Diencephalon (tissue), 1 donor: ENCODE data around the gene OR5T1. TPM values are rescaled to one million over a fixed set of nuclear protein-coding genes. Genes with fewer than 3 reads are reported as not detected.

Experiments
- total RNA-seq: library from RNA; depleted of rRNA; stranded (reverse); fragments of >200 nt; gene quantifications from one replicate; pipeline ENCODE4 v1.2.3, GENCODE V29; 2014

OR5T1 gene
- total RNA-seq: not detected

DNA sequence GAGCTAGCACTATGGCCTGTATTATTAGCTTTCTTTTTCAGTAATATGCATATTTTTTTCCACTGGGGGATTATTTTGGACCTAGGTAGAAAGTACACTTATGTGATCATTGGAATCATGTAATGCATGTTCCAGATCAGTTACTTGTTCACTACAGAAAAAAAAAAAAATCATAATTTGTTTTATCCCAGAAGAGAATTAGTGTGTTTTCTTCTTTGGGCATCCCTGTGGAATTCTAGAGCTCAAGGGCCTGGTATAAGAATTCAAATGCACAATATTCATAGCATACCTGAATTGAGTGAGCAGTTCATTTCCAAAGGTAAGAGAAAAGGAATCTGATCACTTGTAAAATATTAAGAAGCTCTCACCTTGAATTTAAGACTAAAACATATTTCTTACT lies at the start of gene OR5T1:
Gene OR5T1 (plus strand): TSS at position 301 of the 400 bp plus-strand sequence. CDS start 1,485 bp downstream, outside the sequence.

DNA sequence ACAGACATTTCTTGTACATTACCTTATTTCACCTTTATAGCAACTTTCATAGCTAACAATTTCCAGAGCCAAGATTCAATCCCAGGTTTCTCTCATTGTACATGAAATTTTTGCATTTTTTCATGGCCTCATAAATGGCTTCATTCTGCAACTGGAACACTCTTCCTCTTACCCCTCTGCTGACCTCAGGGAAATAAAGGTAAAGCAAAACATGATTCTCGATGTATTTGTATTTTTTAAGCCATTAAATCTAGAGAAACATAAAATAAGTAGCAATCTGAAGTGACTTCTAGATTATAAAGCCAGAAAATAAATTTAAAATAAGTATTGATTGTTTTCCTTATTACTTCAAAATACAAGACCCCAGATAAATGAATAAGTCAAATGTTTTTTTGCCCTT lies 39.8 kb upstream of the OR5T1 start, which contains the start of gene OR5T2:
Gene OR5T2 (minus strand): TSS at position 101 of the 400 bp plus-strand sequence. CDS start 1,193 bp downstream, outside the sequence.

GRCh38 chr11:56251954-56252353 lies 22.0 kb upstream of the OR5T1 start, which contains the start of gene OR5T3:
Gene OR5T3, plus strand, starts transcription at chr11:56252254. Its CDS starts 0 bp downstream, at chr11:56252254.

GRCh38 chr11:56292154-56292553 lies 18.2 kb downstream of the OR5T1 start, which contains the start of gene OR8H1:
Gene OR8H1, minus strand, starts transcription at chr11:56292254. Its CDS starts 1,192 bp downstream, at chr11:56291062.

GRCh38 chr11:56314844-56315243 lies 40.9 kb downstream of the OR5T1 start, which contains the start of gene OR8K3:
Gene OR8K3, plus strand, starts transcription at chr11:56315144. Its CDS starts 3,163 bp downstream, at chr11:56318307.

Other genes with a start within 250 kb of the OR5T1 start
- not detected for gene OR5AS1, start 246.5 kb upstream of the OR5T1 start, total RNA-seq
- not detected for gene OR8I2, start 180.8 kb upstream of the OR5T1 start, total RNA-seq
- not detected for gene OR8H2, start 170.5 kb upstream of the OR5T1 start, total RNA-seq
- not detected for gene OR8H3, start 151.8 kb upstream of the OR5T1 start, total RNA-seq
- not detected for gene OR8J3, start 134.0 kb upstream of the OR5T1 start, total RNA-seq
- gene OR8K5, start 113.8 kb upstream of the OR5T1 start, total RNA-seq: not detected
- gene OR5J2, start 97.5 kb upstream of the OR5T1 start, total RNA-seq: not detected
- not detected for gene OR5T2, start 39.9 kb upstream of the OR5T1 start, total RNA-seq
- not detected for gene OR5T3, start 21.9 kb upstream of the OR5T1 start, total RNA-seq
- not detected for gene OR8H1, start 18.1 kb downstream of the OR5T1 start, total RNA-seq
- not detected for gene OR8K3, start 41.0 kb downstream of the OR5T1 start, total RNA-seq
- gene OR8K1, start 71.9 kb downstream of the OR5T1 start, total RNA-seq: not detected
- not detected for gene OR8J1, start 80.1 kb downstream of the OR5T1 start, total RNA-seq
- not detected for gene OR8U1, start 101.5 kb downstream of the OR5T1 start, total RNA-seq
- gene OR5AL1, start 138.5 kb downstream of the OR5T1 start, total RNA-seq: not detected
- gene OR5M3, start 199.2 kb downstream of the OR5T1 start, total RNA-seq: not detected
- not detected for gene OR5M8, start 217.2 kb downstream of the OR5T1 start, total RNA-seq